ENCODE data around the gene SRRM5. TPM values are rescaled to one million over a fixed set of nuclear protein-coding genes. Genes with fewer than 3 reads are reported as not detected.

SRRM5 gene
- total and polyA plus RNA-seq, 4 donors = 0.07 to 0.09 (median 0.09) TPM

DNA sequence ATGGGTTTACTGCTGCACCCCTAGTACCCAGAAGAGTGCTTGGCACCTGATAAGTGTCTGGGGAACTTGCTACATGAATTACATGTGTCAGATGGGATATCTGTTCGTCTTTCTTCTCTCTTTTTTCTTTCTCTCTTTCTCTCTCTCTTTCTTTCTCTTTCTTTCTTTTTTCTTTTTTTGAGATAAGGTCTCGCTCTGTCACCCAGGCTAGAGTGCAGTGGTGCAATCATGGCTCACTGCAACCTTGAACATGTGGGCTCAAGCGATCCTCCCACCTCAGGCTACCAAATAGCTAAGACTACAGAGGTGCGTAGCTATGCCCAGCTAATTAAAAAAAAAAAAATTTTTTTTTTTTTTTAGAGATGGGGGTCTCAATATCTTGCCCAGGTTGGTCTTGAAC, 21.6 kb downstream of the SRRM5 start:
- DNase-seq (ENCODE audit: low spot score) = no peak
- WGBS = 93% methylated on average over 4 of the region's 4 CpGs

GRCh38 chr19:43634068-43634467, 22.2 kb downstream of the SRRM5 start:
- H3K27ac ChIP-seq (ENCODE audit: low read depth in 1 of 2, low read length in 2 of 2) = no peak overlapping the region
- 86% methylated on average over 5 of the region's 5 CpGs for WGBS
- no peaks in the 10 kb centered on the region for H3K36me3 ChIP-seq (ENCODE audit: control insufficient read depth in 4 of 4, insufficient read depth in 3 of 4, low read depth in 1 of 4, low read length in 3 of 4)
- H3K27me3 ChIP-seq (ENCODE audit: control insufficient read depth in 4 of 4, insufficient read depth in 4 of 4, low read length in 3 of 4) = no peaks in the 10 kb centered on the region
- H3K9ac ChIP-seq (ENCODE audit: low read depth in 1 of 2, low read length in 2 of 2) = no peak overlapping the region
- no peak for DNase-seq (ENCODE audit: low spot score)
- no peaks in the 10 kb centered on the region for H3K9me3 ChIP-seq (ENCODE audit: control insufficient read depth in 4 of 4, low read length in 3 of 4)
- peaks cover 0 to 2% (median under 1%) of the 10 kb centered on the region in 4 donors for H3K4me1 ChIP-seq (ENCODE audit: control insufficient read depth in 4 of 4, insufficient read depth in 4 of 4, low read length in 3 of 4)
- no peak overlapping the region for H3K4me3 ChIP-seq (ENCODE audit: low read depth in 1 of 3, low read length in 3 of 3)
- no peak for TF ChIP-seq REST (IDR thresholded peaks at IDR 0.05)

More for the DNA sequence above, 21.6 kb downstream of the SRRM5 start:
- Histone ChIP-seq H3K4me1 (ENCODE audit: control insufficient read depth in 4 of 4, insufficient read depth in 4 of 4, low read length in 3 of 4) (no peaks in the 10 kb centered on the region), H3K9ac (ENCODE audit: low read depth in 1 of 2, low read length in 2 of 2) (no peak overlapping the region), H3K27me3 (ENCODE audit: control insufficient read depth in 4 of 4, insufficient read depth in 4 of 4, low read length in 3 of 4) (no peaks in the 10 kb centered on the region), H3K9me3 (ENCODE audit: control insufficient read depth in 4 of 4, low read length in 3 of 4) (no peaks in the 10 kb centered on the region), H3K36me3 (ENCODE audit: control insufficient read depth in 4 of 4, insufficient read depth in 3 of 4, low read depth in 1 of 4, low read length in 3 of 4) (no peaks in the 10 kb centered on the region), H3K27ac (ENCODE audit: low read depth in 1 of 2, low read length in 2 of 2) (no peak overlapping the region), H3K4me3 (ENCODE audit: low read depth in 1 of 3, low read length in 3 of 3) (no peak overlapping the region)
- TF ChIP-seq RAD21 (IDR thresholded peaks at IDR 0.05) (no peak), HNF4A (conservative IDR thresholded peaks at IDR 0.05) (no peak)

DNA sequence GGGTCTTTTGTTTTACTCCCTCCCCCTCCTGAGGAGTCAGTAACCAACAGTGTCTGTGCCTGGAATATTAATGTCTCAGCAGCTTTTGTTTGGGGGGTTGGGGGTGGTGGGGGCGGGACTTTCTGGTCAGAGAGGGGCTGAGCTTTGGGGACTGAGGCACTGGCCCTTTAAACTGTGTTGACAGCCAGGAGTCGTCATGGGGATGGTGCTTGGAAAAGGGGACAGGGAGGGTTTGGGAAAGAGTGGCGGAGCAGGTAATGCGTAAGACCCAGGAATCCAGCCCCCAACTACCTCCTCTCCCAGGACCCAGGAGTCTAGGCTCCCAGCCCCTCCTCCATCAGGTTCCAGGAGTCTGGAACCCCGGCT, 22.6 kb downstream of the SRRM5 start:
- no peak overlapping the region for H3K9ac ChIP-seq (ENCODE audit: low read depth in 1 of 2, low read length in 2 of 2)

GRCh38 chr19:43634872-43635560, 23.1 kb downstream of the SRRM5 start:
- Histone ChIP-seq H3K9ac (ENCODE audit: low read depth in 1 of 2, low read length in 2 of 2) (no peak overlapping the region), H3K27ac (ENCODE audit: low read depth in 1 of 2, low read length in 2 of 2) (no peak overlapping the region), H3K4me1 (ENCODE audit: control insufficient read depth in 4 of 4, insufficient read depth in 4 of 4, low read length in 3 of 4) (peaks cover under 1 to 7% (median 4%) of the 10 kb centered on the region in 4 donors), H3K9me3 (ENCODE audit: control insufficient read depth in 4 of 4, low read length in 3 of 4) (no peaks in the 10 kb centered on the region), H3K4me3 (ENCODE audit: low read depth in 1 of 3, low read length in 3 of 3) (no peak overlapping the region), H3K36me3 (ENCODE audit: control insufficient read depth in 4 of 4, insufficient read depth in 3 of 4, low read depth in 1 of 4, low read length in 3 of 4) (no peaks in the 10 kb centered on the region), H3K27me3 (ENCODE audit: control insufficient read depth in 4 of 4, insufficient read depth in 4 of 4, low read length in 3 of 4) (no peaks in the 10 kb centered on the region)
- 35% methylated on average over 17 of the region's 17 CpGs for WGBS
- no peak for DNase-seq (ENCODE audit: low spot score)
- no peak for TF ChIP-seq EGR1 (IDR thresholded peaks at IDR 0.05; ENCODE audit: low read depth in 2 of 2)
- TF ChIP-seq YY1 (IDR thresholded peaks at IDR 0.05) = no peak
- TF ChIP-seq RAD21 (IDR thresholded peaks at IDR 0.05) = no peak
- TF ChIP-seq MAX (IDR thresholded peaks at IDR 0.05) = no peak
- no peak for TF ChIP-seq NR2F2 (IDR thresholded peaks at IDR 0.05)
- no peak for TF ChIP-seq REST (IDR thresholded peaks at IDR 0.05)
- no peak for TF ChIP-seq HNF4A (conservative IDR thresholded peaks at IDR 0.05)
- TF ChIP-seq FOXA1 (IDR thresholded peaks at IDR 0.05) = no peak
- TF ChIP-seq HNF4G (IDR thresholded peaks at IDR 0.05) = no peak
- TF ChIP-seq ATF3 (IDR thresholded peaks at IDR 0.05) = no peak

More for the DNA sequence above, 22.6 kb downstream of the SRRM5 start:
- no peaks in the 10 kb centered on the region for H3K9me3 ChIP-seq (ENCODE audit: control insufficient read depth in 4 of 4, low read length in 3 of 4)
- no peaks in the 10 kb centered on the region for H3K27me3 ChIP-seq (ENCODE audit: control insufficient read depth in 4 of 4, insufficient read depth in 4 of 4, low read length in 3 of 4)
- no peak overlapping the region for H3K27ac ChIP-seq (ENCODE audit: low read depth in 1 of 2, low read length in 2 of 2)
- H3K36me3 ChIP-seq (ENCODE audit: control insufficient read depth in 4 of 4, insufficient read depth in 3 of 4, low read depth in 1 of 4, low read length in 3 of 4) = no peaks in the 10 kb centered on the region
- H3K4me1 ChIP-seq (ENCODE audit: control insufficient read depth in 4 of 4, insufficient read depth in 4 of 4, low read length in 3 of 4) = peaks cover 0 to 5% (median 3%) of the 10 kb centered on the region in 4 donors
- TF ChIP-seq GABPA (IDR thresholded peaks at IDR 0.05 in 1 of 2, conservative IDR thresholded peaks at IDR 0.05 in 1 of 2) (no peak), NR2F2 (IDR thresholded peaks at IDR 0.05) (no peak), SP1 (IDR thresholded peaks at IDR 0.05) (no peak), YY1 (IDR thresholded peaks at IDR 0.05) (no peak), RAD21 (IDR thresholded peaks at IDR 0.05) (no peak), MAX (IDR thresholded peaks at IDR 0.05) (no peak), FOXA2 (IDR thresholded peaks at IDR 0.05) (no peak), FOXA1 (IDR thresholded peaks at IDR 0.05) (no peak), HNF4G (IDR thresholded peaks at IDR 0.05) (no peak), EGR1 (IDR thresholded peaks at IDR 0.05; ENCODE audit: low read depth in 2 of 2) (no peak)
- 45% methylated on average over 5 of the region's 5 CpGs for WGBS
- DNase-seq (ENCODE audit: low spot score) = no peak
- no peak overlapping the region for H3K4me3 ChIP-seq (ENCODE audit: low read depth in 1 of 3, low read length in 3 of 3)

Data from liver (tissue), 9 donors.